K562 (cell line): ENCODE data around the gene KIF26B. TPM values are rescaled to one million over a fixed set of nuclear protein-coding genes. Genes with fewer than 3 reads are reported as not detected.

Source experiments
- HMG20A ChIP-seq: fragments of 450-650 bp; formaldehyde crosslinking; conservative IDR thresholded peaks from 2 replicates; pipeline ENCODE4 v1.4.0; 2020; ENCODE audit warnings: mild to moderate bottlenecking, mixed read lengths
- ZNF316 ChIP-seq: fragments of 450-650 bp; IDR thresholded peaks from 2 replicates; pipeline ENCODE4 v1.6.1; 2016
- ZNF318 ChIP-seq, 2 experiments: fragments of 450-650 bp; IDR thresholded peaks; 2 replicates each; pipeline ENCODE4 v1.6.1; 2016; ENCODE audit warnings: mild to moderate bottlenecking in 2 of 2, borderline replicate concordance in 1 of 2, low read depth in 1 of 2, moderate library complexity in 1 of 2
- polyA plus RNA-seq, 8 experiments: library from polyadenylated mRNA; depleted of rRNA in 4 of 8; stranded (reverse) in 5 of 8; unstranded in 3 of 8; fragments of >200 nt; fragmentation: Nextera tagmentation in 2 of 8; fragmentation: Illumina TruSeq in 1 of 8; extraction: Ambion mirVana in 2 of 8; extraction: Trizol in 1 of 8; gene quantifications; 2 replicates each; pipeline versions ENCODE4 v1.2.1 to v1.2.3, GENCODE V29; 2011 to 2014; ENCODE audit warnings: inconsistent platforms in 1 of 8, missing spikeins in 1 of 8
- total RNA-seq, 7 experiments: library from RNA; depleted of rRNA in 6 of 7; stranded (reverse); fragments of >200 nt in 6 of 7; fragmentation: Illumina TruSeq in 2 of 7; extraction: Trizol in 2 of 7; gene quantifications; 2 replicates each; pipeline versions ENCODE4 v1.2.1 to v1.2.3, GENCODE V29; 2011 to 2021; ENCODE audit warnings: low replicate concordance in 1 of 7

Gene KIF26B
- total and polyA plus RNA-seq, 9 of the 15 experiments (the other 6 are each of a cell fraction or from before 2014, with no cell fraction given) = 0.02 to 0.08 (median 0.03) TPM; not detected in 6

GRCh38 chr1:245550720-245551043, 395.9 kb downstream of the KIF26B start (continued):
- TF ChIP-seq ZNF318 (IDR thresholded peaks at IDR 0.05; ENCODE audit: borderline replicate concordance in 1 of 2, low read depth in 1 of 2) (no peak), HMG20A (CRISPR knock-in tag) (no peak), ZNF316 (no peak)
- TF ChIP-seq, all 486 proteins: peak for 0
